Neural cell (in vitro differentiated cells): ENCODE data around the gene ADAMTS2.

ENCODE experiments used
- EZH2 ChIP-seq: fragments of 200-600, 300-800 bp; shearing (Covaris generic), sonication (generic); IDR thresholded peaks from 2 replicates; pipeline ENCODE4 v1.6.1; 2014; ENCODE audit warnings: antibody characterized with exemption, low read length, borderline replicate concordance, mild to moderate bottlenecking; ENCODE audit not compliant: insufficient read depth, poor library complexity, severe bottlenecking
- RAD21 ChIP-seq: fragments of 450-650 bp; conservative IDR thresholded peaks from 2 replicates; pipeline ENCODE4 v1.6.1; 2014; ENCODE audit warnings: antibody characterized with exemption, mild to moderate bottlenecking, moderate library complexity
- TF ChIP-seq, protein P1 (sequence below): fragments of 450-650 bp; IDR thresholded peaks from 2 replicates; pipeline ENCODE4 v1.5.1; 2014; ENCODE audit warnings: antibody characterized with exemption, mild to moderate bottlenecking, moderate library complexity; ENCODE audit not compliant: poor library complexity, severe bottlenecking
- TF ChIP-seq, protein P2 (sequence below): IDR thresholded peaks from 2 replicates; pipeline ENCODE4 v1.6.1; 2012; ENCODE audit warnings: borderline replicate concordance

DNA sequence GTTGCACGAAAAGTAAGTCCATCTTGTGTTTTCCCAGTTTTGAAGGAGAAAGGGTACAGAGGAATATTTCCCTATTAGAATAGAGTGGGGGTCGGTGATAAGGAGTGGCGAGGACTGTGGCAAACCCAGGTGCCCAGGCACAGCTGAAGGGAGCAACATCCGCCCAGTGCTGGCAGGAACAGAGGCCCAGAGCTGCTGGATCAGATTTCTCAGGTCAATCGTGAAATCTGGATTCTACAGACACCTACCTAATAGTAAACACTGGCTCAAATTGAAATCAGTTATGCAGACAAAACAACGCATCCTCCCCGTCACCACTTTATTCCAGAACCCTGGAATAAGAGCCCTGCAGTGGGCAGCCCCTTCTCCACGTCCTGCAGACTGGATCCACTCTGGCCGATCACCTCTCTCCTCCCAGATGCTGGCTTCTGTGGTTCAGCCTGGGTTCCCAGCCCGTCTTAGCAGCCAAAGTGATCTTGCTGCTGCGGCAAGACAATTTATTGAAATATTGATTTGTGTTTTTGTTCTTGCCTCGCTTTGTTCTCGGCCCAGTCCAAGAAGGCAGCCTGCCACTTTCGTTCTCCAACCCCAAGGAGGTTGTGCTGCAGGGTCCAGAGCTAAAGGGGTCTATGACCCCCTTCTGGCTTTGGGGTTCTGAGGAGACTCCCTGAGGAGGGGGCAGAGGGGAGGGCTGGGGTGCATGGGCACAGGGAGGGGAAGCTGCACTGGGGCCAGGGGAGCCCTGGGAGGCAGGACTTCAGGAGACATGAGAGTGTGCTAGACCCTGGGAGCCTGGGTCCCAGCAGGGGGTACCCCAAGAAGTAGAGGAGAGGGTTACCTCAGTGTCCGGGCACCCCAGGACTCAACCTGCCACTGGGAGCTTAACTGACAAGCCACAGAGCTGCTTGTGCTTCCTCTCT lies 181.8 kb downstream of the ADAMTS2 start:
- TF ChIP-seq, protein P1, sequence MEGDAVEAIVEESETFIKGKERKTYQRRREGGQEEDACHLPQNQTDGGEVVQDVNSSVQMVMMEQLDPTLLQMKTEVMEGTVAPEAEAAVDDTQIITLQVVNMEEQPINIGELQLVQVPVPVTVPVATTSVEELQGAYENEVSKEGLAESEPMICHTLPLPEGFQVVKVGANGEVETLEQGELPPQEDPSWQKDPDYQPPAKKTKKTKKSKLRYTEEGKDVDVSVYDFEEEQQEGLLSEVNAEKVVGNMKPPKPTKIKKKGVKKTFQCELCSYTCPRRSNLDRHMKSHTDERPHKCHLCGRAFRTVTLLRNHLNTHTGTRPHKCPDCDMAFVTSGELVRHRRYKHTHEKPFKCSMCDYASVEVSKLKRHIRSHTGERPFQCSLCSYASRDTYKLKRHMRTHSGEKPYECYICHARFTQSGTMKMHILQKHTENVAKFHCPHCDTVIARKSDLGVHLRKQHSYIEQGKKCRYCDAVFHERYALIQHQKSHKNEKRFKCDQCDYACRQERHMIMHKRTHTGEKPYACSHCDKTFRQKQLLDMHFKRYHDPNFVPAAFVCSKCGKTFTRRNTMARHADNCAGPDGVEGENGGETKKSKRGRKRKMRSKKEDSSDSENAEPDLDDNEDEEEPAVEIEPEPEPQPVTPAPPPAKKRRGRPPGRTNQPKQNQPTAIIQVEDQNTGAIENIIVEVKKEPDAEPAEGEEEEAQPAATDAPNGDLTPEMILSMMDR, result no peak
- TF ChIP-seq EZH2 (no peak), RAD21 (no peak)
- TF ChIP-seq, protein P2, sequence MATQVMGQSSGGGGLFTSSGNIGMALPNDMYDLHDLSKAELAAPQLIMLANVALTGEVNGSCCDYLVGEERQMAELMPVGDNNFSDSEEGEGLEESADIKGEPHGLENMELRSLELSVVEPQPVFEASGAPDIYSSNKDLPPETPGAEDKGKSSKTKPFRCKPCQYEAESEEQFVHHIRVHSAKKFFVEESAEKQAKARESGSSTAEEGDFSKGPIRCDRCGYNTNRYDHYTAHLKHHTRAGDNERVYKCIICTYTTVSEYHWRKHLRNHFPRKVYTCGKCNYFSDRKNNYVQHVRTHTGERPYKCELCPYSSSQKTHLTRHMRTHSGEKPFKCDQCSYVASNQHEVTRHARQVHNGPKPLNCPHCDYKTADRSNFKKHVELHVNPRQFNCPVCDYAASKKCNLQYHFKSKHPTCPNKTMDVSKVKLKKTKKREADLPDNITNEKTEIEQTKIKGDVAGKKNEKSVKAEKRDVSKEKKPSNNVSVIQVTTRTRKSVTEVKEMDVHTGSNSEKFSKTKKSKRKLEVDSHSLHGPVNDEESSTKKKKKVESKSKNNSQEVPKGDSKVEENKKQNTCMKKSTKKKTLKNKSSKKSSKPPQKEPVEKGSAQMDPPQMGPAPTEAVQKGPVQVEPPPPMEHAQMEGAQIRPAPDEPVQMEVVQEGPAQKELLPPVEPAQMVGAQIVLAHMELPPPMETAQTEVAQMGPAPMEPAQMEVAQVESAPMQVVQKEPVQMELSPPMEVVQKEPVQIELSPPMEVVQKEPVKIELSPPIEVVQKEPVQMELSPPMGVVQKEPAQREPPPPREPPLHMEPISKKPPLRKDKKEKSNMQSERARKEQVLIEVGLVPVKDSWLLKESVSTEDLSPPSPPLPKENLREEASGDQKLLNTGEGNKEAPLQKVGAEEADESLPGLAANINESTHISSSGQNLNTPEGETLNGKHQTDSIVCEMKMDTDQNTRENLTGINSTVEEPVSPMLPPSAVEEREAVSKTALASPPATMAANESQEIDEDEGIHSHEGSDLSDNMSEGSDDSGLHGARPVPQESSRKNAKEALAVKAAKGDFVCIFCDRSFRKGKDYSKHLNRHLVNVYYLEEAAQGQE, result no peak
